GM10248 (cell line): ENCODE measurements around the gene CISD1.

Experiments
- CTCF ChIA-PET: fragments of 300-600 bp; sonication (Branson Sonifier 250); formaldehyde crosslinking; extraction: SDS; loops from one replicate; lab custom pipeline; 2021; ENCODE audit warnings: antibody characterized with exemption; lab: Yijun Ruan, JAX
- POLR2A ChIA-PET: fragments of 350-650 bp; sonication (Branson Sonifier 250); formaldehyde crosslinking; extraction: SDS; loops from one replicate; lab custom pipeline; 2020; ENCODE audit warnings: antibody characterized with exemption; lab: Yijun Ruan, JAX
- DNase-seq: peaks from one replicate; pipeline ENCODE4 v3.0.0; 2012; ENCODE audit errors: extremely low spot score
- TF ChIP-seq, protein P1 (sequence below): IDR thresholded peaks from 2 replicates; pipeline ENCODE4 v1.5.1; 2012; ENCODE audit warnings: mild to moderate bottlenecking, low read depth; ENCODE audit errors: extremely low read depth, missing control alignments, control extremely low read depth

Gene CISD1

DNA sequence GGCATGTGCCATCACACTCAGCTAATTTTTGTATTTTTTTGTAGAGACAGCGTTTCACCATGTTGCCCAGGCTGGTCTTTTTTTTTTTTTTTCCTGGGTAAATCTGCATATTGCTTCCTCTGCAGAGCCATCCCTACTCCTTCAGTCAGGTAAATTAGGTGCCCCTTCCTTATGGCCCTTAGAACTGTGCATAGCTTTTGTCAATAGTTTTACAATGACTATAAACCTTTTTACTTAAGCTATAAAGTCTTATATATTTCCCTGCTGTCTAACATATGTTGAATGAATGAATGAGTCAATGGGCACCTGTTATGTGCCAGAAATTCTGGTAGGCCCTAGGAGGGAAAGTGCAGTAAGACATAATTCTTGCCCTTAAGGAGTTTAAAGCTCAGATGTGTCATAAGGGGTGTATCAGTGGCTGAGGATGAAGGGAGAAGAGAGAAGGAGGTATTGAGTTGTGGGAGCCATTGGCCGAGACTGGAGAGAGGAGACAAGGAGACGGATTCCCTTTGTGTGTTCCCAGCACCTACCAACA, 35.2 kb downstream of the CISD1 start:
- POLR2A ChIA-PET = no interaction called here
- TF ChIP-seq, protein P1, sequence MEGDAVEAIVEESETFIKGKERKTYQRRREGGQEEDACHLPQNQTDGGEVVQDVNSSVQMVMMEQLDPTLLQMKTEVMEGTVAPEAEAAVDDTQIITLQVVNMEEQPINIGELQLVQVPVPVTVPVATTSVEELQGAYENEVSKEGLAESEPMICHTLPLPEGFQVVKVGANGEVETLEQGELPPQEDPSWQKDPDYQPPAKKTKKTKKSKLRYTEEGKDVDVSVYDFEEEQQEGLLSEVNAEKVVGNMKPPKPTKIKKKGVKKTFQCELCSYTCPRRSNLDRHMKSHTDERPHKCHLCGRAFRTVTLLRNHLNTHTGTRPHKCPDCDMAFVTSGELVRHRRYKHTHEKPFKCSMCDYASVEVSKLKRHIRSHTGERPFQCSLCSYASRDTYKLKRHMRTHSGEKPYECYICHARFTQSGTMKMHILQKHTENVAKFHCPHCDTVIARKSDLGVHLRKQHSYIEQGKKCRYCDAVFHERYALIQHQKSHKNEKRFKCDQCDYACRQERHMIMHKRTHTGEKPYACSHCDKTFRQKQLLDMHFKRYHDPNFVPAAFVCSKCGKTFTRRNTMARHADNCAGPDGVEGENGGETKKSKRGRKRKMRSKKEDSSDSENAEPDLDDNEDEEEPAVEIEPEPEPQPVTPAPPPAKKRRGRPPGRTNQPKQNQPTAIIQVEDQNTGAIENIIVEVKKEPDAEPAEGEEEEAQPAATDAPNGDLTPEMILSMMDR = no peak
- CTCF ChIA-PET = interaction anchor here (0.6 to 1.4 kb wide), 7 partner anchors 8 to 105 kb away, joined by 3 to 4 read pairs (median 3); partner anchors contain the start of gene TFAM
- DNase-seq = no peak

DNA sequence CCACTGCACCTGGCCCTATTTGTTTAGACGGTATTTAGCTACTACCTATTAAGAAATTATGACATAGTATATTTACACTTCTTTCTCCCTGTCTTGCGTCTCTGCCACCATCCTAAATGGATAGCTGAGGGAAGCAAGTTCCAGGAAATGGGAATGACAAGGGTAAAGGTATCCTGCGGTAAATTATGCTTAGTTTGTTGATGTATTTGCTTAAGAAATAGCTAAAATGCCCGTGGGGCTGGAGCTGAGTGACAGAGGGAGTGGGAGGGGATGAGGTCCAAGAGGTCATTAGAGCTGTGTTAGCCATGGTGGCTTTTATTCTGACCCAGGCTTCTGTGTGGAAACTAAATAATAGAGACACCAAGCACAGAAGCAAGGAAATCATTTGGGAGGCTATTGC, 36.9 kb downstream of the CISD1 start:
- DNase-seq = no peak
- POLR2A ChIA-PET = no interaction called here
- TF ChIP-seq, protein P1 = no peak
- CTCF ChIA-PET = interaction anchor here (1.3 to 1.4 kb wide), 3 partner anchors 15 to 153 kb away, joined by 3 to 4 read pairs (median 4); no protein-coding TSS in a partner anchor

DNA sequence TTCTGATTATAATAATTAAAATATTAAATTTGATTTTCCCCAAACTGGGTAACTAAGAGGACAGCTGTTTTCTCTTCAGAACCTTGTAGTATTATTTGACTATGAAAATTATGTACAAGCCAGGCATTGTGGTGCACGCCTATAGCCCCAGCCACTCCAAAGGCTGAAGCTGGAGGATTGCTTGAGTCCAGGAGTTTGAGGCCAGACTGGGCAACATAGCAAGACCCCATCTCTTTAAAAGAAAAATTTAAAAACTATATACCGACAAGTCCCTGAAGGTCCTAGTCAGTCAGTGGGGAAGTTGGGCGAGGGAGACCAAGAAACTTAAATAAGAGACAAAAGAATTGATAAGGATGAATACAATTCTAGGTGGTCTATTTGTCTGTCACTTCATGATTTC, 38.7 kb downstream of the CISD1 start:
- DNase-seq = no peak
- CTCF ChIA-PET = interaction anchor here (0.7 to 2.0 kb wide), 8 partner anchors 8 to 130 kb away, joined by 3 to 11 read pairs (median 4); partner anchors contain the start of gene TFAM
- POLR2A ChIA-PET = no interaction called here
- TF ChIP-seq, protein P1 = no peak

DNA sequence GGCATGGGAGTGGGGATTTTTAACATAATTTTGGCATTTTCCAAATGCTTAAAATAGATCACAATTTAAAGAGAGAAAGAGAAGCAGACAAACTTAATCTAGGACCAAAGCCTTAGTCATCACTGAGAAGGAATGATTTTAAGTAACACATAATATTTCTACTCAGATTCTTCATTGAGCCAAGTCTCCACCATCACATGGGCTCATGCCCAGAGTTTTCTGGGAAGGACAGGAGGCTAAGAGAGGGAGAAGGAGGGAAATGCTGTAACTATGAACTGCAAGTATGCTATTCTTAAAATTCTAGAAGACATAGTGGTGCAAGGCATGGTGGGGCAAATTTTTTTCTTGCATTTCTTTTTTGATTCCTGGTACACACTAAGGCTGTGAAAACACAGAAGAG, 42.1 kb downstream of the CISD1 start:
- DNase-seq = no peak
- ChIA-PET CTCF (interaction anchor here (0.9 to 3.5 kb wide), 4 partner anchors 11 to 130 kb away, joined by 3 to 22 read pairs (median 3); no protein-coding TSS in a partner anchor), POLR2A (no interaction called here)
- TF ChIP-seq, protein P1 = no peak

DNA sequence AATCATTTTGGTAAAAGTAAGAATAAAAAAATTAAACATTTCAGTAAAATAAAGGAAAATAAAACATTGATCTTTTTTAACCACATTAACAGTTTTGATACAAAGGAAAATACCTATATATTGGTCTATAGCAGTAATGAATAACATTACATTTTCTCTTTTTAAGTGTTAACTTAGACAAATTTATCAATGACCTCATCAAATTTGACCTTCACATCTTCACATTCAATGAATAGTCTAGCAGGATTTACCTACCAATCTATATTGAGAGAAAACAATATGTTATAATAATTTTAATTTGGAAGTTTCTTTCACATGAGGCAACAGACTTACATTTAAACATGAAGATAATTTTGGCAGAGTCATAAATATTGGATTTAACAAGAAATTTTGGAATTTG, 47.9 kb downstream of the CISD1 start:
- DNase-seq = no peak
- TF ChIP-seq, protein P1 = no peak
- POLR2A ChIA-PET = no interaction called here
- CTCF ChIA-PET = interaction anchor here (1.7 kb wide), 1 partner anchor 18 kb away, joined by 10 read pairs; no protein-coding TSS in a partner anchor

DNA sequence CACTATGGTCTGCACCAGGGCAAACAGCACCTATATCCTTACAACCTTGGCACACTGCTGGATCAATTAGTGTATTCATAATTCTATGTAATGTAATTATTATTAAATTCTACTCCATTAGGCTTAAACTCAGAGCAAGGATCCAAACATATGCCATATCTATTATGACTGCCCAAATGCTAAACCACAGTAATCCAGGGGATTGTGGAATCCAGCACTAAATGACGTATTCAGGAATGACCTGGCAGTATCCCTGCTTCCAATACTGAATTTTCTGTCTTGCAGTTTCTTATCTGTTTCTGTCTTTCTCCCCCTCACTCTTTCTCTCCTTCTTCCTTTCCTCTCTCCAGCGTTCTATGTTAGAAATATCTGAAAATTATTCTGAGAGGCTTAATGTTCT, 49.4 kb downstream of the CISD1 start:
- CTCF ChIA-PET = interaction anchor here (1.0 kb wide), 1 partner anchor 19 kb away, joined by 3 read pairs; no protein-coding TSS in a partner anchor
- POLR2A ChIA-PET = no interaction called here
- DNase-seq = no peak
- TF ChIP-seq, protein P1 = no peak

DNA sequence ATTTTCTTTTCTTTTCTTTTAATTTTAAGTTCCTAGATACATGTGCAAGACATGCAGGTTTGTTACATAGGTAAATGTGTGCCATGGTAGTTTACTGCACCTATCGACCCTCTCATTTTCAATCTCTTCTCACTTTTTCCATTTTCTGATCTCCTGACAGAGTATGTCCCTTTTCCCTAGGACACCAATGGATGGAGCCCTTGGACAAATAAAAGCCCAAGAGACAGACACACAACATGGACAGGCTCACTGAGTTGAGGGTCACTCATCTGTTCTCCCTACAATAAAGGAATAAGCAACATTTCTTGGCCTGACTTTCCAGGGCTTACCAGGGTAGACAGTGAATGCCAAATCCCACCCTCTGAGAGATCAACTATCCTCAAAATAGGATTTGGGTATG, 50.6 kb downstream of the CISD1 start:
- ChIA-PET CTCF (interaction anchor here (0.7 kb wide), 1 partner anchor 33 kb away, joined by 3 read pairs; no protein-coding TSS in a partner anchor), POLR2A (no interaction called here)
- TF ChIP-seq, protein P1 = no peak
- DNase-seq = no peak
